ENCODE data around the gene FRMD4B.

- TF ChIP-seq REST (IDR thresholded peaks at IDR 0.05; ENCODE audit: insufficient replicate concordance, low read depth), result no peak
- no peak for TF ChIP-seq CTCF (IDR thresholded peaks at IDR 0.05; ENCODE audit: insufficient read depth, low read length)
- no peak for TF ChIP-seq GABPA (IDR thresholded peaks at IDR 0.05; ENCODE audit: low read depth)
- no peak for TF ChIP-seq POLR2AphosphoS5 (IDR thresholded peaks at IDR 0.05; ENCODE audit: low read depth)
Measured at GRCh38 chr3:69384326-69384725, 1.6 kb downstream of the FRMD4B start.
